ENCODE measurements around the gene MGLL. TPM values are rescaled to one million over a fixed set of nuclear protein-coding genes. Genes with fewer than 3 reads are reported as not detected.

Gene MGLL
- polyA plus RNA-seq, 1 donor from 2014 or later: 8.6 TPM

DNA sequence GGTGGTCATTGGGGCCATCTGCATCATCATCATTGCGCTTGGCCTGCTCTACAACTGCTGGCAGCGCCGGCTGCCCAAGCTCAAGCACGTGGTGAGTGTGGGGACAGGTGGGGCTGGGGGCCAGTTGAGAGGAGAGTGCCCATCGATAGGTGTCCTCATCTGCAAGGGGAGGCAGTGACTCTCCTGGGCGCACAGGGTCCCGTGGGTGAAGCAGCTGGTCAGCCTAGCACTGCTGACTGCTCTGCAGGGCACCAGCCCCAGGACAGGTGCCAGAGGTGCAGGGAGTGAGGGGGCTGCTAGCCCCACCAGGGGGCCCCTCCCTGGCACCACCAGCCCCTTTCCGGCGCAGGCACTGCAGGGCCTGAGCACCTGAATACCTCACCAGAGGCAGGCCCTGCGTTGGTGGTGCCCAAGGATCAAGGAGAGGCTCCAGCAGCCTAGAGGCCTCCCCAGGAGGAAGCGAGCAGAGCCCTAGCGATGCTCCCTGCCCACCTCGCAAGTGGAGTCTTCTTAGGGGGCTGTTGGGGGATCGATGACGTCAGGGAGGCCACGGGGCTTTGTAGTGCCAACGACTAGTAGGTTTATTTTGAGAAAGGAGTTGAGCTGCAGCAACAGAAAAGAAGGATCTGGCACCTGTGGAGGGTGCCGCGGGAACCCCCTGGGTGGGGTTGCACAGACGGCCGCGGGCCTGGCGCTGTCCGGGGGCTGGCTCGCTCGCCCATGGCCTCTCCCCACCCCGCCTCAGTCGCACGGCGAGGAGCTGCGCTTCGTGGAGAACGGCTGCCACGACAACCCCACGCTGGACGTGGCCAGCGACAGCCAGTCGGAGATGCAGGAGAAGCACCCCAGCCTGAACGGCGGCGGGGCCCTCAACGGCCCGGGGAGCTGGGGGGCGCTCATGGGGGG is 150.5 kb downstream of the MGLL start:
- peak overlapping the region; percentile 87 to 97 (median 92) for H3K4me3 Mint-ChIP-seq
- no peaks in the 10 kb centered on the region for H3K27me3 Mint-ChIP-seq
- H3K4me1 Mint-ChIP-seq: peaks cover 0 to 17% (median 14%) of the 10 kb centered on the region in 3 donors
- peak overlapping the region; percentile 89 to 96 (median 93) for H3K27ac Mint-ChIP-seq
- peaks cover 9% of the 10 kb centered on the region for H3K36me3 Mint-ChIP-seq
- H3K9me3 Mint-ChIP-seq: no peaks in the 10 kb centered on the region

DNA sequence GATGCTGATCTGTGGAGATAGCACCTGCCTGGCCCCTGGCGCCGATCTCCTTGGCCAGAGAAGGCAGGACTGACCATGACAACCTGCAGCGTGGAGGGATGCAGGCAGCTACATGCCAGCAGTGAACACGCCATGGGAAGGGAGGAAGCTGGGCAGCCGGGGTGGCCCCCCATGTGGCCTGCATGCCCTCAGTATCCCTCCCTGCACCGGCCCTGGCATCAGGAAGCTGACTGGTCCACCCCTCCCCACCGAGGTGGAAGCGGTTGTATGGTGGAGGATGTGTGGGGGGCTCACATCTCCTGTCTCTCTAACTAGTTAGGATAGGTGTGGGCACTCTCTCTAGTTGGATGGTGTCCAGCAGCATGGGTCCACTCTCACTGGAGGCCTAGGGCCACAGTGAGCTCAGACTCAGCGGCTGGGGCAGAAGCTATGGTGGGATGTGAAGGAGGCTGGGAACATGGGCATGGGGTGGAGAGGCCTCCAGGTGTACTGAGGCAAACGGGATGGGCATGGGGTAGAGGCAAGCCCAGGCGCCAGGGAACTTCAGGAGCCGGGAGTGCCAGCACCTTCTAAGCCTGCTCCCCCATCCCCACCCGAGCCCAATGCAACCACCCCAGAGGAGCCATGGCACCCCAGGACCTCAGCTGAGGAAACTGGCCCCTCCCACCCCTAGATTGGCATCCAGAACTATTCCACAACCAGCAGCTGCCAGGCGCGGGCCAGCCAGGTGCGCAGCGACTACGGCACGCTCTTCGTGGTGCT is 151.4 kb downstream of the MGLL start:
- H3K4me3 Mint-ChIP-seq: peak overlapping the region in 3 of 4 donors; percentile 87 to 97 (median 88)

DNA sequence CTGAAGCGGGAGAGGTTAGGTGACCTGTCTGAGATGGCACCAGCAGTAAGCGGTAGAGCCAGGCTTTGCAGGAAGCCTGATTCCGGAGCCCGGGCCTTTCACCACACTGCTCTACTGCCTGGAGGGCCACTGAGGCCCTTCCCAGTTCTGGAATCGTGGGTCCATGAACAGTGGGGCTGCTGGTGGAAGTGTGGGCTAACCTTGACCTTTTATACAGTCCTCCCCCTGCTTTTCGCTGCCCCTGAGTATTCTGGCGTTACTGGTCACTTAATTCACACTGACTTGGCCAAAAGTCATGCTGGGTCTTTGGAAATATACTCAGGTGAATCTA is 152.1 kb downstream of the MGLL start:
- Mint-ChIP-seq H3K4me1 (peaks cover 0 to 14% (median 12%) of the 10 kb centered on the region in 3 donors), H3K36me3 (peaks cover 9% of the 10 kb centered on the region), H3K4me3 (peak overlapping the region in 2 of 4 donors; percentile 38 to 88), H3K9me3 (no peaks in the 10 kb centered on the region), H3K27ac (peak overlapping the region in 2 of 3 donors; percentile 32 to 85), H3K27me3 (no peaks in the 10 kb centered on the region)

More for the DNA sequence above, 151.4 kb downstream of the MGLL start:
- H3K4me1 Mint-ChIP-seq: peaks cover 0 to 14% (median 14%) of the 10 kb centered on the region in 3 donors
- H3K27ac Mint-ChIP-seq: peak overlapping the region; percentile 32 to 96 (median 87)
- H3K36me3 Mint-ChIP-seq: peaks cover 9% of the 10 kb centered on the region
- no peaks in the 10 kb centered on the region for H3K9me3 Mint-ChIP-seq
- H3K27me3 Mint-ChIP-seq: no peaks in the 10 kb centered on the region

DNA sequence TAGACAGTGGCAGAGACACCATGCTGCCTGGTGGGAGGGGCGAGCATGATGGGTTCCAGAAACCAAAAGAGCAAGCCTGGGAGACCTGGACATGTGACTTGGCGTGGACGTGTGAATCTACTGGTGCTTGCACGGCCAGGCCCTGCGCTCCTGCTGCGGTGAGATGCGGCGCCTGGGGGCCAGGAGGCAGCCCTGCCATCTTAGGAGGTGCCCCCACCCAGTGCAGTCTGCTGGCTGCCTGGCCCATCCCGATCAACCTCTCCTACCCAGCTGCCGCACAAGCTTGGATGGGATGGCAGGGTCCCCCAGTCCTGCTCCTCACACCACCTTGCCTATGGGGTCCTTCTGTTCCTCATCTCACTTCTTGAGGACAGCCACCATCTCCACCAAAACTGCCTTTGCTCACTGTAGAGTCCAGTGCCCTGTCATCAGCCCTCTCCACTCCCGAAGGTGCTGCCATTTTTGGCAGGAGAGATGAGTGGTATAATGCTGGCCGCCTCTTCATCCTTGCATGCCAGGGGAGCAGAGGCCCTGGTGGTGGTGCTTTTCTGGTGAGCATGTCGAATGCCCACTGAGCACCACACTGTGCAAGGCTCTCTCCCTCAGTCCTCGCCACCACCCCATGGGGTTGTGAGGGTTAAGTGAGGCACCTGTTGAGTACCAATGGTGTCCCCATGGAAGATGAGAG is 152.6 kb downstream of the MGLL start:
- Mint-ChIP-seq H3K36me3 (peaks cover 9% of the 10 kb centered on the region), H3K4me3 (peak overlapping the region in 2 of 4 donors; percentile 16 to 88), H3K4me1 (peaks cover 0 to 11% (median 10%) of the 10 kb centered on the region in 3 donors), H3K27ac (peak overlapping the region in 1 of 3 donors; percentile 29), H3K27me3 (no peaks in the 10 kb centered on the region), H3K9me3 (no peaks in the 10 kb centered on the region)

DNA sequence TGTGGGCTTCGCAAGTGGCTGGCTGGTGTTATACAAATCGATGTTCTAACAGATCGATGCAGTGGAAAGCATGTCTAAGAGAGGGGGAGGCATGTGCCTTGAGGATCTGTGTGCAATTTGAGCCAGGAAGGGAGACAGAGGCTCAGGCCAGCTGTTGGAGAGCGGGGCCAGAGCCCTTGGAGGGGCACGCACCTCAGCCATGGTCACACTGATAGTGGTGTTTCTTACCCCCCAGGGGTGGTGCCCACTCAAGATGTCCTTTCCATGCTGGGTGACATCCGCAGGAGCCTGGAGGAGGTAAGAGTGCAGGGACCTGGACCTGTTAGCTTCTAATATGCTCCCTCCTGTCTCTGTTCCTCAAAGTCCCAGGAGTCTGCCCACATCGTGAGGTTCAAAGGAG is 153.4 kb downstream of the MGLL start:
- Mint-ChIP-seq H3K9me3 (no peaks in the 10 kb centered on the region), H3K27me3 (no peaks in the 10 kb centered on the region), H3K36me3 (peaks cover 5% of the 10 kb centered on the region), H3K4me1 (peaks cover 0 to 5% (median 3%) of the 10 kb centered on the region in 3 donors), H3K4me3 (peak overlapping the region in 3 of 4 donors; percentile 16 to 72 (median 63)), H3K27ac (peak overlapping the region in 1 of 3 donors; percentile 29)

DNA sequence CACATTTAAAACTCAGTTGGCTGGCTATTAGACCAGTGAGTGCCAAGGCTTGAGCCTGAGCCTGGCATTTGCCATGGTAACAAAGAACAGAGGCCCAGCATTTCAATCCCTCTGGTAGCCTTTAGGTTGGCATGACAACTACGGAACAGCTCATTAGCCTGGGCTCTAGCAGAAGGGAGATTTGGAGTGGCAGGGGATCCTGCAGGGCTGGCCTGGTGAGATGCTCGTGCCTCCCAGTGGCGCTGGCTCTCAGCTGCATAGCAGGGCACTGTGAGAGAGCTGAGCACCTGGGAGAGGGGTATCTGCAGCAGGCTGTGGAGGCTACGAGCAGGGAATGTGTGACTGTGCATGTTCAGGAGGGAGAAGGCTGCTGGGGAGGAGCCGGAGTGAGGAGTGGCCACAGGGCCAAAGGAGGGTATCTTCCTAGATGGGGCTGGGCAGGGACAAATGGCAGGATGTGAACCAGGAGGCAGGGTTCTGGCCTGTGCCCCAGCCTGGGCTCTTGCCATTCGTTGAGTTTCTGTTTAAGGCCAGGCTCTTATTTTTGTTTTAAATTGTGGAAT is 155.1 kb downstream of the MGLL start:
- Mint-ChIP-seq H3K4me1 (peaks cover 0 to 1% (median 0%) of the 10 kb centered on the region in 3 donors), H3K36me3 (peaks cover 7% of the 10 kb centered on the region), H3K27ac (no peak overlapping the region), H3K9me3 (no peaks in the 10 kb centered on the region), H3K4me3 (no peak overlapping the region), H3K27me3 (no peaks in the 10 kb centered on the region)

DNA sequence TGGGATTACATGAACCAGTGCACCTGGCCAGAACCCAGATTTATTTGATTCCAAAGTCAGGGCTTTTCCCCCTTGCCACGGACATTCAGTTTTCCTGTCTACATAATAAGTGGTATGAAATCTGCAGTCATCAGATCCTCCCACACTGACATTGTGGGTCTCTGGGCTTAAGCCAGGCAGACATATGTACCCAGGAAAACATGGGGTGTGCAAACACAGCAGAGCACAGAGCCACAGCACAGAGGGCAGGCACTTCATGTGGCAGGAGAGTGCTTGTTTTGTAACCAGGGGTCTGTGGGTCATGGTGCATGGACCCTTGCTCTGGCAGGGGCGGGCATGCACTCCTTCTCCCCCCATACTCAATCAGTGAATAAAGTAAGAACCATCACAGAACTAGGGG is 155.6 kb downstream of the MGLL start:
- Mint-ChIP-seq H3K27me3 (no peaks in the 10 kb centered on the region), H3K36me3 (peaks cover 7% of the 10 kb centered on the region), H3K4me1 (peaks cover 0 to 1% (median 0%) of the 10 kb centered on the region in 3 donors), H3K4me3 (no peak overlapping the region), H3K9me3 (no peaks in the 10 kb centered on the region), H3K27ac (no peak overlapping the region)

DNA sequence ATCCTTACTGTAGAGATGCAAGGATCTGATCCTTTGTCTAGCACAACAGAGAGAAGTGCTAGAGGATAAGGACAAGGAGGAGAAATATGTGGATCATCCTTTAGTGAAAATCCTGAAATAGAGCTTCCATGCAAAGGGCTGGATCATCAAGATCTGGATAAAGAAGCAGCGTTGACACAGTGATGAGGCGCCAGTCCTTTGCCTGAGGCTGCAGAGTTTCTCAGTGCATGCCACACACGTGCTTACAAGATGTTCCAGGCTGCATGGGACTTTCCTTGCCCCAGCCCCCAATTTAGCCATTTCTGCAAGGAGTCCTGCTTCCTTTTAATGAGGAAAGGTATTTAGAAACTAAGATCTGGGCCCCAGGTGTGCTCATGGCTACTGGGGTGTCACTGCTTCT is 156.7 kb downstream of the MGLL start:
- H3K4me1 Mint-ChIP-seq: peaks cover 0 to 1% (median 0%) of the 10 kb centered on the region in 3 donors
- H3K27me3 Mint-ChIP-seq: no peaks in the 10 kb centered on the region
- no peak overlapping the region for H3K27ac Mint-ChIP-seq
- H3K4me3 Mint-ChIP-seq: no peak overlapping the region
- no peaks in the 10 kb centered on the region for H3K9me3 Mint-ChIP-seq
- H3K36me3 Mint-ChIP-seq: peaks cover 7% of the 10 kb centered on the region

DNA sequence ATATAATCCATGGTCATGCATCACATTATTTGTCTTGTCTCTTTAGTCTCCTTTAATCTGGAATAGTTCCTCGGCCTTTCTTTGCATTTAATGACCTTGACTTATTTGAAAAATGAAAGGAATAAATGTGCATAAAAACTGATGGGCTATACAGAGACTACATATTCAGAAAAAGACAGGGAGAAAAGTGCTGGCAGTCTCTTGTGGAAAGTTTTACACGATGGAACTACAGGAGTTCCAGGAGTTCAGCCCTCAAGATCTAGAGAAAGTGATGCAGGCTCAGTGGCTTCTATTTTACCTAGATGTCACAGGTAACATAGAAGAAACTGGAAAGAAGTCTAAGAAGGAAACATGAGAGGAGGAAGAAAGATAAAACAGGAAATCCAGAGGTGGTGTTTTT is 157.2 kb downstream of the MGLL start:
- no peak overlapping the region for H3K27ac Mint-ChIP-seq
- no peaks in the 10 kb centered on the region for H3K9me3 Mint-ChIP-seq
- H3K4me1 Mint-ChIP-seq: peaks cover 0 to 1% (median 0%) of the 10 kb centered on the region in 3 donors
- H3K27me3 Mint-ChIP-seq: no peaks in the 10 kb centered on the region
- no peak overlapping the region for H3K4me3 Mint-ChIP-seq
- H3K36me3 Mint-ChIP-seq: peaks cover 10% of the 10 kb centered on the region

DNA sequence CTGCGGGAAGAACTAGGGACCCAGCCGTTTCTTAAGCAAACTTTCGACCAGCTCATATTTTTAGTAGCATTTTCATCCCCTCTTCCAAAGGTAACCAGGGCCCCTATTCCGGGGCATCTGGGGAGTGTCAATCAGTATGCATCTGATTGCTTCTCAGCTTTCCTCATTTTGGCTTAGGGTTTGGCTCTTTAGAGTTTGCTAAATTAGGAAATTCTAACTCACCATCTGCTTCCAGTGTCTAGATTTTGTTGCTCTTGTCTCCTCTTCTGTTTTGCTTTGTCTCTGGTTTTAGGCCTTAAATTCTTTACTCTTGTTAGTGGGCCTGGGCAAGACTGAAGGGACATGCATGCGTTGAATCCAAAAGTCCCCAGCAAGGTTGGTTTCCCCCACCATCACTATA is 159.2 kb downstream of the MGLL start:
- Mint-ChIP-seq H3K27me3 (no peaks in the 10 kb centered on the region), H3K4me3 (no peak overlapping the region), H3K9me3 (no peaks in the 10 kb centered on the region), H3K36me3 (peaks cover 10% of the 10 kb centered on the region), H3K4me1 (peaks cover 0 to 1% (median 0%) of the 10 kb centered on the region in 3 donors), H3K27ac (peak overlapping the region in 1 of 3 donors; percentile 59)

DNA sequence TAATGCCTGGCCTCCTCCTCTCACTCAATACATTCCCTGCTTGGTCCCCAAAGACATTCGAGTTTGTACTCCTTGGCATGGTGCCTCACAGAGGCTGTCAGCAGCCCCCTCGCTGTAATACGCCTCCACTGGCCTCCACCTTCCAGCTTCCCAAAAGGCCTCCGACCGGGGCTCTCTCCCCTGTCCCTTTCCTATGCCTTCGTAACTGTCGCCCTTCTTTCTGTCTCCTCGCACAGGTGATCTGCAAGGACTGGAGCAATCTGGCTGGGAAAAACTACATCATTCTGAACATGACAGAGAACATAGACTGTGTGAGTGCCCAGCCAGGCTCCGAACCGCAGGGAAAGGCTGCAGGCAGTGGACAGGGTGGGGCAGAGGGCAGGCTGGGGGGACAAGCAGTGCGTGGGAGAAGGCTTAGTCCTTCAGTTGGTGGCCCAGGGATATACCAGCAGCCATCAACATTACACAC is 160.3 kb downstream of the MGLL start:
- H3K27ac Mint-ChIP-seq: no peak overlapping the region
- no peaks in the 10 kb centered on the region for H3K9me3 Mint-ChIP-seq
- H3K4me1 Mint-ChIP-seq: peaks cover 0 to 3% (median 0%) of the 10 kb centered on the region in 3 donors
- no peaks in the 10 kb centered on the region for H3K27me3 Mint-ChIP-seq
- H3K4me3 Mint-ChIP-seq: no peak overlapping the region
- H3K36me3 Mint-ChIP-seq: peaks cover 8% of the 10 kb centered on the region

DNA sequence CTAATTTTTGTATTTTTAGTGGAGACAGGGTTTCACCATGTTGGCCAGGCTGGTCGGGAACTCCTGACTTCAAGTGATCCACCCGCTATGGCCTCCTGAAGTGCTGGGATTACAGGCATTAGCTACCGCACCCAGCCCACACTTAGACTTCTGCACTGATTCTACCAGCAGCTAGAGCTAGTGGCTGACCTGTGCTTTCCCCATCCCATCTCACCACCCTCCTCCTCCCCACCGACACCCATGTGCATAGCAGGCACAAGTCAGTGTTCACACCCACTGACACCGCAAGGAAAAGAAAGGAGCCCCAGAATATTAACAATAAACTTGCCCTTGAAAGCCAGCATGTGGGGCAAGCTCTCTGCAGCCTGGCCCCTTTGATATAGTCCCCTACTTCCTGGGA is 160.7 kb downstream of the MGLL start:
- no peak overlapping the region for H3K4me3 Mint-ChIP-seq
- H3K4me1 Mint-ChIP-seq: peaks cover 0 to 3% (median 0%) of the 10 kb centered on the region in 3 donors
- H3K9me3 Mint-ChIP-seq: no peaks in the 10 kb centered on the region
- no peak overlapping the region for H3K27ac Mint-ChIP-seq
- H3K36me3 Mint-ChIP-seq: peaks cover 7% of the 10 kb centered on the region
- no peaks in the 10 kb centered on the region for H3K27me3 Mint-ChIP-seq

DNA sequence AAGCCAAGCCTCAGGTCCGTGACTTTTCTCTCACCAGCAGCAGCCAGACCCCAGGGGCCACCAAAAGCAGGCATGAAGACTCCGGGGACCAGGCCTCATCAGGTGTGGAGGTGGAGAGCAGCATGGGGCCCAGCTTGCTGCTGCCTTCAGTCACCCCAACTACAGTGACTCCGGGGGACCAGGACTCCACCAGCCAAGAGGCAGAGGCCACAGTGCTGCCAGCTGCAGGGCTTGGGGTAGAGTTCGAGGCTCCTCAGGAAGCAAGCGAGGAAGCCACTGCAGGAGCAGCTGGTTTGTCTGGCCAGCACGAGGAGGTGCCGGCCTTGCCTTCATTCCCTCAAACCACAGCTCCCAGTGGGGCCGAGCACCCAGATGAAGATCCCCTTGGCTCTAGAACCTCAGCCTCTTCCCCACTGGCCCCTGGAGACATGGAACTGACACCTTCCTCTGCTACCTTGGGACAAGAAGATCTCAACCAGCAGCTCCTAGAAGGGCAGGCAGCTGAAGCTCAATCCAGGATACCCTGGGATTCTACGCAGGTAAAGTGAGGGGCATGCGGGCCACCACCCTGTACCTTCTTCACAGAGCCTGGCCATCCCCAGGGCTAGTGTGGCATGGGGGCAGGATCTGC is 161.6 kb downstream of the MGLL start:
- H3K9me3 Mint-ChIP-seq: no peaks in the 10 kb centered on the region
- H3K4me1 Mint-ChIP-seq: peaks cover 0 to 3% (median 0%) of the 10 kb centered on the region in 3 donors
- peaks cover 7% of the 10 kb centered on the region for H3K36me3 Mint-ChIP-seq
- no peak overlapping the region for H3K4me3 Mint-ChIP-seq
- H3K27ac Mint-ChIP-seq: no peak overlapping the region
- no peaks in the 10 kb centered on the region for H3K27me3 Mint-ChIP-seq

DNA sequence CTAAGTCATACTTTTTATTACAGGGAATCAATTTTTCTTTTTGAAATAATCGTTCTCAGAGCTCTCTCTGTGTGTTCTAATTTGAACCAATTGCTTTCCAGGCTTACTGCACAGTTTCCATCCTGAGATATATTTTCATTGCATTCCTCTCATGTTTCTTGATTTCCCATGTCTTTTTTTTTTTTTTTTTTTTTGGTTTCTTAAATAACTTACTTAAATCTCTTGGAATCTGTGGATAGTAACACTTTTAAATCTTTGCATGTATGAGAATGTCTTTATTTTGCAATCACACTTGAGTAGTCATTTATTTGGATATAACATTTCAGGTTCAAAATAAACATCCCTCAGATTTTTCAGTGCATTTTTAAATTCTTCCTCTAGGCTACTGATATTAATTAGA is 164.1 kb downstream of the MGLL start:
- H3K27ac Mint-ChIP-seq: no peak overlapping the region
- H3K9me3 Mint-ChIP-seq: no peaks in the 10 kb centered on the region
- H3K36me3 Mint-ChIP-seq: peaks cover 4% of the 10 kb centered on the region
- no peaks in the 10 kb centered on the region for H3K27me3 Mint-ChIP-seq
- peaks cover 0 to 2% (median 0%) of the 10 kb centered on the region in 3 donors for H3K4me1 Mint-ChIP-seq
- no peak overlapping the region for H3K4me3 Mint-ChIP-seq
